Activated naive CD4-positive, alpha-beta T cell treated with anti-CD3 and anti-CD28 coated beads, Interleukin-2, amount 50 U/mL, for 24 hours (primary cell): ENCODE results near the gene CDH1.

ENCODE experiments used
- H3K27ac Mint-ChIP-seq: one replicate; pipeline ENCODE4 v1.8.0; 2021; ENCODE audit warnings: mild to moderate bottlenecking, mixed read lengths
- H3K27me3 Mint-ChIP-seq: one replicate; pipeline ENCODE4 v1.8.0; 2021; ENCODE audit warnings: mixed read lengths
- H3K36me3 Mint-ChIP-seq: one replicate; pipeline ENCODE4 v1.8.0; 2021; ENCODE audit warnings: mixed read lengths
- H3K4me1 Mint-ChIP-seq: one replicate; pipeline ENCODE4 v1.8.0; 2021; ENCODE audit warnings: mixed read lengths
- H3K4me3 Mint-ChIP-seq: one replicate; pipeline ENCODE4 v1.8.0; 2021; ENCODE audit warnings: mild to moderate bottlenecking, mixed read lengths
- H3K9me3 Mint-ChIP-seq: one replicate; pipeline ENCODE4 v1.8.0; 2021; ENCODE audit warnings: mixed read lengths

CDH1 gene

DNA sequence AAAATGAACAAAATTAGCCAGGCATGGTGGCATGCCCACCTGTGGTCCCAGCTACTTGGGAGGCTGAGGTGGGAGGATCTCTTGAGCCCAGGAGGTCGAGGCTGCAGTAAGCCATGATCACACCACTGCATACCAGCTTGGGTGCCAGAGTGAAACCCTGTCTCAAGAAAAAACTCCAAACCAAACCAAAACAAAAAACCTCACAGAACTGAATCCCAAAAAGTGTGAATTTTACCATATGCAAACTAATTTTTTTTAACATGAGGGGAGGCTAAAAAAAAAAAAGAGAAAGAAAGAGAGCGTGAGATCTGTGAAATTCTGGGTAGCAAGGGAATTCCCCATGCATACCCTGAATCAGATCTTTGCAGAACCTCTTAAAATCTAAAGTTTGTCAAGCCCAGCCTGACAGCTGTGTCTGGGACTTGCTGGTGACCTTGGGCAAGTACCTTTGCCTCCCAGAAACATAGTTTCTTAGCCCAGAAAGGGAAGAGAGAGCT is 17.1 kb upstream of the CDH1 start:
- Mint-ChIP-seq H3K9me3 (no peaks in the 10 kb centered on the region), H3K4me3 (no peak overlapping the region), H3K4me1 (peaks cover 7% of the 10 kb centered on the region), H3K27me3 (no peaks in the 10 kb centered on the region), H3K36me3 (peaks cover 1% of the 10 kb centered on the region), H3K27ac (no peak overlapping the region)

DNA sequence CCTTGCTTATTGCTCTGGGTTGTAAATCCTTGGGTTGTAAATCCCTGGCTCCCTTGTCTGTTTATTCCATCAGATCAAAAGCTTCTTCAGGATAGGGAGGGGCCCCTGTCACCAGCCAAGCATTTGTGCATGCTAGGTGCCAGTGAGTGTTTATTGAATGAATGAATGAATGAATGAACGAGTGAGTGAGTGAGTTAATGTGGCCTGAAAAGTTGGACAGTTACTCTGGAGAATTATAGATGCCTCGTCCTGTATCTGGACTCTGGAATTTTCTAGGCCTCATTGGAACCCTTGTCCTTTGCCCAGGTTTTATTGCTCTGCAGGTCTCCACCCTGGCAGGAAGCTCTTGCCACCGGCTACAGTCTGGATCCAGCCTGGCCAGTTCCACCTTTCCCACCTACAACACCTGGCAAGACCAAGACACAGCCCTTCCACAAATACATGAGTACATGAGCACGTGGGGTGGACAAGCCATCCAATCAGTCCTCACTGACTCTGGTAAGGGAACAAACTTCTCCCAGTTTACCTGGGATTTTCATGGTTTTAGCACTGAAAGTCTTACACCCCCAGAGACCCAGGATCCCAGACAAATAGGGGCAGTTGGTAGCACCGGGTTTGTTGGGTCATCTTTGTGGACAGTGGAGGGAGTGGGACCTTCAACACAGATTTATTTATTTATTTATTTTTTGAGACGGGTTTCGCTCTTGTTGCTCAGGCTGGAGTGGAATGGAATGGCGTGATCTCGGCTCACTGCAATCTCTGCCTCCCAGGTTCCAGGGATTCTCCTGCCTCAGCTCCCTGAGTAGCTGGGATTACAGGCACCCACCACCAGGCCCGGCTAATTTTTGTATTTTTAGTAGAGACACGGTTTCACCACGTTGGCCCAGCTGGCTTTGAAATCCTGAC is 14.7 kb upstream of the CDH1 start:
- Mint-ChIP-seq H3K27me3 (no peaks in the 10 kb centered on the region), H3K27ac (no peak overlapping the region), H3K36me3 (peaks cover 1% of the 10 kb centered on the region), H3K4me3 (no peak overlapping the region), H3K4me1 (peaks cover 7% of the 10 kb centered on the region), H3K9me3 (no peaks in the 10 kb centered on the region)

DNA sequence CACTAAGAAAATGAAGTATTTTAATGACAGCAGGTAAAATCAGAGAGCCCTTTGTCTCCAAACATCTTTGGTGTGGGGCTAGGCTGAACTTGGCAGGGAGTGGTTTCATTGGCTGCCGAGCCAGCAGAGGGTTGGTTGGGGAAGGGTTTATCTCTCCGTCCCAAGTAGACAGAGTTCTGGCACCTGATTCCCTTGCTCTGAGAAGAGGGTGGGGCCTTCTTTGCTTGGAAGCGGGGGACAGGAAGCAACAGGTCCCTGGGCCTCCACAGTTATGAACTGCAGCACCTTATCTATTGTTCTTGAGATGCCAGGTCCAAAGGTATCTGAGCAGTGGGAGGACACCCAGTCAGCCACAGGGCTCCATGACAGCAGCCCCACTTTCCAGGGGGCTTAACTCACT is 12.3 kb upstream of the CDH1 start:
- H3K27ac Mint-ChIP-seq, result no peak overlapping the region
- H3K27me3 Mint-ChIP-seq, result peaks cover 2% of the 10 kb centered on the region
- H3K36me3 Mint-ChIP-seq, result no peaks in the 10 kb centered on the region
- H3K9me3 Mint-ChIP-seq, result no peaks in the 10 kb centered on the region
- no peak overlapping the region for H3K4me3 Mint-ChIP-seq
- peaks cover 4% of the 10 kb centered on the region for H3K4me1 Mint-ChIP-seq

DNA sequence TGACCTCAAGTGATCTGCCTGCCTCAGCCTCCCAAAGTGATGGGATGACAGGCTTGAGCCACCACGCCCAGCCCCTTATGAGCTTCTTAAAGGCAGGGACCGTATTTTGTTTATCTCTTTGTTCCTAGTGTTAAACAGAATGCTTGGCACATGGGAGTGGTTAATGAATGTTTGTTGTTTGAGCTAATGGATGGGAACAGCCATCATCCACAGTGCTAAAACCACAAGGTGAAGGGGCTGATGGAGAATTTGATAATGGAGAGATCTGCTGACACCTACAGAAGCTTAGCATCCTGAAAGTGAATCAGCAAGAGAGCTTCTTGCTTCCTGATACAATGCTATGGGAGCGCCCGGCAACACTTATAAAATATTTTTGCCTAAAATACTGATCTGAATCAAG is 8.6 kb upstream of the CDH1 start:
- H3K4me1 Mint-ChIP-seq, result no peaks in the 10 kb centered on the region
- H3K9me3 Mint-ChIP-seq, result no peaks in the 10 kb centered on the region
- peaks cover 2% of the 10 kb centered on the region for H3K27me3 Mint-ChIP-seq
- H3K27ac Mint-ChIP-seq, result no peak overlapping the region
- no peaks in the 10 kb centered on the region for H3K36me3 Mint-ChIP-seq
- H3K4me3 Mint-ChIP-seq, result no peak overlapping the region

DNA sequence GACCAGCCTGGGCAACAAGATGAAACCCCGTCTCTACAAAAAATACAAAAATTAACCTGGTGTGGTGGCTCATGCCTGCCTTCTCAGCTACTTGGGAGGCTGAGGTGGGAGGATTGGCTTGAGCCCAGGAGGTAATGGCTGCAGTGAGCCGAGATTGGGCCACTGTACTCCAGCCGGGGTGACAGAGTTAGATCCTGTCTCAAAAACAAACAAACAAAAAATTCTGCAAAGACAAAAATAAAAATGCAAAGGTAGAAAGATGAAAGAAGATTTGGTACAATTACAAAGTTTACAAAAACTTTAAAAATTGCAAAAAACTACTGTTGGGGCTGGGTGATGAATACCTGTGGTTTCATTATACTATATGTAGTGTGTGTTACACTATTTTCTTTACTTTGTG is 5.5 kb upstream of the CDH1 start:
- H3K4me1 Mint-ChIP-seq, result peaks cover 1% of the 10 kb centered on the region
- no peaks in the 10 kb centered on the region for H3K36me3 Mint-ChIP-seq
- no peaks in the 10 kb centered on the region for H3K9me3 Mint-ChIP-seq
- no peak overlapping the region for H3K27ac Mint-ChIP-seq
- H3K27me3 Mint-ChIP-seq, result peaks cover 6% of the 10 kb centered on the region
- no peak overlapping the region for H3K4me3 Mint-ChIP-seq

DNA sequence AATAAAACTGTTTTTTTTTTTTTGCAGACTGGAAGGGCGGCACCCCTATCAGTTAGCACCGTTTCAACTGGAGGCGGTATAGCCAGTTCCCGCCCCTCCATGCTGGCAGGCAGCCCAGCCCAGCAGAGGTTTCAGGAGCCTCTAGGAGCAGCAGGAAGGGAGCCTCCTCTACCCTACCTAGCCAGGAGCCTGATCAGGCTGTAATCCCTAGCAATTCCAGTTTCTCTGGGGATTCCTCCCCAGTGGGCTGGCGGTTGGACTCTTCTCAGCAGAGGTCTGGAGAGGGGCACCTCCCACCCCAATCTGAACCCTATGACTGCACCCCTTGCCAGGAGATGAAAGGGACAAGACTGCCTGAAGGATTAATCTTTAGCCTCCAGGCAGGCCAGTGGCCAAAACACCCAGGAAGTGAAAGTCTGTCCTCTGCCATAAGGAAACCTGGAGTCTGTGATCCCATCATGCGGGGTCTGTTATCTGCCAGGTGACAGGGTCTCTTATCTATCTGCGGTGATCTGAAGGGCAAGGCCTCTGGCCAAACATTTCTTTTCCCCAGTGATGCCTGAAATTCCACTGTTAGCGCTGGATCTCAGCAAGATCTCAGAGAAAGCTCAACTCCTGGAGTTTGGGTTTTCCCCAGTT is 4.9 kb upstream of the CDH1 start:
- Mint-ChIP-seq H3K36me3 (peaks cover 2% of the 10 kb centered on the region), H3K4me3 (no peak overlapping the region), H3K9me3 (no peaks in the 10 kb centered on the region), H3K27ac (no peak overlapping the region), H3K27me3 (peaks cover 9% of the 10 kb centered on the region), H3K4me1 (peaks cover 4% of the 10 kb centered on the region)

DNA sequence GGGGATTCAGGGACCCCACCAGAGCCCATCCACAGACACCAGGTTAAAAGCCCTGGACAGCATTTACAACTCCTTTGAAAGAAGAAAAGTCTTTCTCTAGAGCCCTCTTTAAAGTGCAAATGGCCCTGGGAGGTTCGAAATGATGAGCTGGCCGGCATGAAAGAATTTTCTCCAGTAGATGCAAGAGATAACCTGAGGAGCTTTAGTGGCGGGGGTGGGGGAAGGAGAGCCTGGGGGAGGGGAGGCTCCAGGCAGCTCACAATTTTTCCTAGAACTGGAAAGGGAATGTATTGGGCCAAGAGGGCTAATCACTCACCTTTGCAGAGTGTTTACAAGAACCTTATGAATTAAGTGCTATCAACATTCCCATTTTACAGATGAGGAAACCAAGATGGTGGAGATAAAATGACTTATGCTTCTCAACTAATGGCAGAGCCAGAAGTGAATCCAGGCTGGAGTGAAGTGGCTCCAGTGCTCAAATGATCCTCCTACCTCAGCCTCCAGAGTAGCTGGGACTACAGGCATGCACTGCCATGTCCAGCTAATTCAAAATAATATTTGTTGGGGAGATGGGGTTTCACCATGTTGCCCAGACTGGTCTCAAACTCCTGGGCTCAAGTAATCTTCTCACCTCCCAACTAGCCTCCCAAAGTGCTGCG is 4.2 kb upstream of the CDH1 start:
- no peak overlapping the region for H3K4me3 Mint-ChIP-seq
- H3K4me1 Mint-ChIP-seq, result peaks cover 7% of the 10 kb centered on the region
- H3K27me3 Mint-ChIP-seq, result peaks cover 11% of the 10 kb centered on the region
- H3K27ac Mint-ChIP-seq, result no peak overlapping the region
- H3K9me3 Mint-ChIP-seq, result no peaks in the 10 kb centered on the region
- H3K36me3 Mint-ChIP-seq, result peaks cover 2% of the 10 kb centered on the region

DNA sequence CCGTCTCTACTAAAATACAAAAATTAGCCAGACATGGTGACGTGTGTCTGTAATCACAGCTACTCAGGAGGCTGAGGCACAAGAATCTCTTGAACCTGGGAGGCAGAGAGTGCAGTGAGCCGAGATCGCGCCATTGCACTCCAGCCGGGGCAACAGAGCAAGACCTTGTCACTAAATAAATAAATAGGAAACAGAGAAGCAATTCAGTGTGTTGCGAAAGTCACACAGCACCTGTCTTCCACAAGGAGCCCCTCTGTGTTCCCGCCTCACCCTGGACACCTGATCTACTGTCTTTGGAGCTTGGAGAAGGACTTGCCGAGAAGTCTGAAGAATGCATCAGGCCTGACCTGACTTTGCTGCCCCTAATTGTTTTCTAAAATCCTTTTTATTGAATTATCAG is 3.5 kb upstream of the CDH1 start:
- H3K27me3 Mint-ChIP-seq, result peaks cover 14% of the 10 kb centered on the region
- no peak overlapping the region for H3K4me3 Mint-ChIP-seq

DNA sequence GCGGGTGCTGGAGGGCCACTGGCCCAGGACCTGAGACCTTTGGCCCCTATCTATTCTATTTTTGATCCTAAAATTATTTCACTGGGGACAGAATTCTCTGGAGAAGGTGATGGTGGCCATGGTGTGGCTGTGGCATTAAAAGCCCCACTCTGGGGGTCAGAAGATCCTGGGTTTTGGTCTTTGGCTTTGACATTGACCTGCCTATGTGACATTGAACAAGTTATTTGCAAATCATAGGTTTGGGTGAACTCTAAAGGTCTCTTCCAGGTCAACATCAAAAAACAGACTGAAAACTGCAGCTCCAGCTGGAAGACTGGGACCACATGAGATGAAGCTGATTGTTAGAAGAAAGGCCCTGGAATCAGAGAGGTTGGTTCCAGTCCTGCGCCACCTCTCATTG is 2.3 kb upstream of the CDH1 start:
- Mint-ChIP-seq H3K27ac (no peak overlapping the region), H3K27me3 (peaks cover 12% of the 10 kb centered on the region), H3K36me3 (peaks cover 2% of the 10 kb centered on the region), H3K4me3 (no peak overlapping the region), H3K4me1 (peaks cover 8% of the 10 kb centered on the region), H3K9me3 (no peaks in the 10 kb centered on the region)

More for the DNA sequence above, 3.5 kb upstream of the CDH1 start:
- H3K4me1 Mint-ChIP-seq, result peaks cover 8% of the 10 kb centered on the region
- no peaks in the 10 kb centered on the region for H3K9me3 Mint-ChIP-seq
- no peak overlapping the region for H3K27ac Mint-ChIP-seq
- peaks cover 2% of the 10 kb centered on the region for H3K36me3 Mint-ChIP-seq

DNA sequence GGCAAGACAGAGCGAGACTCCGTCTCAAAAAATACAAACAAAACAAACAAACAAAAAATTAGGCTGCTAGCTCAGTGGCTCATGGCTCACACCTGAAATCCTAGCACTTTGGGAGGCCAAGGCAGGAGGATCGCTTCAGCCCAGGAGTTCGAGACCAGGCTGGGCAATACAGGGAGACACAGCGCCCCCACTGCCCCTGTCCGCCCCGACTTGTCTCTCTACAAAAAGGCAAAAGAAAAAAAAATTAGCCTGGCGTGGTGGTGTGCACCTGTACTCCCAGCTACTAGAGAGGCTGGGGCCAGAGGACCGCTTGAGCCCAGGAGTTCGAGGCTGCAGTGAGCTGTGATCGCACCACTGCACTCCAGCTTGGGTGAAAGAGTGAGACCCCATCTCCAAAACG is 531 bp upstream of the CDH1 start:
- H3K36me3 Mint-ChIP-seq, result peaks cover 2% of the 10 kb centered on the region
- peak overlapping the region; percentile 73 for H3K4me3 Mint-ChIP-seq
- peaks cover 14% of the 10 kb centered on the region for H3K27me3 Mint-ChIP-seq
- no peaks in the 10 kb centered on the region for H3K9me3 Mint-ChIP-seq
- peaks cover 8% of the 10 kb centered on the region for H3K4me1 Mint-ChIP-seq
- H3K27ac Mint-ChIP-seq, result no peak overlapping the region

DNA sequence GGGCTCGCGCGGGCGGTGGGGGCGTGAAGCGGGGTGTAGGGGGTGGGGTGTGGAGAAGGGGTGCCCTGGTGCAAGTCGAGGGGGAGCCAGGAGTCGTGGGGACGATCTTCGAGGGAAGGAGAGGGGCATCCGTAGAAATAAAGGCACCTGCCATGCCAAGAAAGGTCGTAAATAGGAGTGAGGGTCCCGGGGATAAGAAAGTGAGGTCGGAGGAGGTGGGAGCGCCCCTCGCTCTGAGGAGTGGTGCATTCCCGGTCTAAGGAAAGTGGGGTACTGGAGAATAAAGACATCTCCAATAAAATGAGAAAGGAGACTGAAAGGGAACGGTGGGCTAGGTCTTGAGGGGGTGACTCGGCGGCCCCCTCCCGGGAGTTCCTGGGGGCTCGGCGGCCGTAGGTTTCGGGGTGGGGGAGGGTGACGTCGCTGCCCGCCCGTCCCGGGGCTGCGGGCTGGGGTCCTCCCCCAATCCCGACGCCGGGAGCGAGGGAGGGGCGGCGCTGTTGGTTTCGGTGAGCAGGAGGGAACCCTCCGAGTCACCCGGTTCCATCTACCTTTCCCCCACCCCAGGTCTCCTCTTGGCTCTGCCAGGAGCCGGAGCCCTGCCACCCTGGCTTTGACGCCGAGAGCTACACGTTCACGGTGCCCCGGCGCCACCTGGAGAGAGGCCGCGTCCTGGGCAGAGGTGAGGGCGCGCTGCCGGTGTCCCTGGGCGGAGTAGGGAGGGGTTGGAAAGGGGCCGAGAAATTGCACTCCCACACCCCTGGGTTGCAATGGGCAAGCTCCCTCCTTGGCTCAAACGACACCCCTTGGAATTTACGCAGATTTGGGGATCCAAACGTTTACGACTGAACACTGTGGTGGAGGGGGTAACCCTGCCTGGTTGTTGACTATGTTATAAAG is 888 bp downstream of the CDH1 start:
- peaks cover 2% of the 10 kb centered on the region for H3K36me3 Mint-ChIP-seq
- no peaks in the 10 kb centered on the region for H3K9me3 Mint-ChIP-seq
- peaks cover 14% of the 10 kb centered on the region for H3K27me3 Mint-ChIP-seq
- H3K4me3 Mint-ChIP-seq, result peak overlapping the region; percentile 30
- H3K27ac Mint-ChIP-seq, result no peak overlapping the region
- peaks cover 8% of the 10 kb centered on the region for H3K4me1 Mint-ChIP-seq

DNA sequence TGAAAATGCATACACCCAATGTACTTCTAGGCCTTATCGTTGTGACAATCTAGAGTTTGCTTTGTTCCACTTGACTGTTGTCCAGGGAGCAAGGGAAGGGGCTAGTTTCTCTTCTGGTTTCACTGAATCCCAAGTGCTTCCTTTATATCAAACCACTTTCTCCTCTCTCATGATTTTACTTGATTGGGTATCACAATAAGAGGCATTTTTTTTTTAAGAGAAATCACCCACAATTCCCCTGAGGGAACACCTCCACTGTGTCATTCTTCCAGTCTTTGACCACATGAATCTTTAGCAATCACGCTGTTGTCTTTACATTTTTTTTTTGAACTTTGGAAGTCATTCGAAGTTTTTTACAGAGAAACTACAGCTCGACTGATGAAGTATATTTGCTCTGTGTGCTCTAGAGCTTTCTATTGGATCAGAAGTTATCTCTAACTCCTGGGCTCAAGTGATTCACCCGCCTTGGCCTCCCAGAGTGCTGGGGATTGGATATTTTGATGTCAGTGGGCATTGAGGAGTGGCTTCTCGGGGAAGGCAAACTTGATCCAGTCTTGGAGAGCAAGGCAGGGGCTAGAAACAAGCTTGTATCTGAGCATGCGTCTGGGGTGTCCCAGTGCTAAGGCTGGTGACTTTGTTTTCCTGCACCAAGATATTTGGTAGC is 3.0 kb downstream of the CDH1 start:
- no peaks in the 10 kb centered on the region for H3K9me3 Mint-ChIP-seq
- no peak overlapping the region for H3K4me3 Mint-ChIP-seq
- H3K27ac Mint-ChIP-seq, result no peak overlapping the region
- H3K4me1 Mint-ChIP-seq, result peaks cover 8% of the 10 kb centered on the region
- H3K27me3 Mint-ChIP-seq, result peaks cover 15% of the 10 kb centered on the region
- H3K36me3 Mint-ChIP-seq, result peaks cover 2% of the 10 kb centered on the region

DNA sequence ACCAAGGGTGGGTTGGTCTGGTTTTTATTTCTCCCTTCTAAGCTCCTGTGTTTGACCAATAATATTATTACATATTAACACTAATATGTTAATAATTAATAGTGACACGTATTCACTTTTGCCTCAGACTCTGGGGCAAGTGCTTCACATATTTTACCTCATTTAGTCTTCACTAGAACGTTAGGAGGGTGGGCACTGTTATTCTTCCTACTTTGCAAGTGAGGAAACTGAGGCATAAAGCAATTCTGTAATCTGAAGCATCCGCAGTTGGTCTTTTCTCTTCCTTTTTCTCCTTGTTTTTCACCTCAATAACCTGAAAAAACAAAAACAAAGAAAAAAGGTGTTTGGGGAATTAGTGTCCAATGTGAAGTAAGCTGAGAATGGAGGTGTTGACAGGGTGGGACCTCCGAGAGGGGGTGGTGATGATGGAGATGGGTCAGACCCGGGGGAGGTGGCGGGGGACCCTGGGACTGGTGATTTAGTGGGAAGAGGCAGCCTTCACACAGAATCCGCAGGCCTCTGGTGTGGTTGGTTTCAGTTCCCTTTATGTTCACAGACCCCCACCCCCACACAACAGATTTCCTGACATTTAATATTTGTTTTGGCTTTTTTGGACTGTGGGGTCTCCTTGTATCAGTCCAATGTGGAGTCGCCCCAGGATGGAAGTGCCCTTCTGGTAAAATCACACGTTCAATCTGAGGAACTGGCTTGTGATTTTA is 3.7 kb downstream of the CDH1 start:
- Mint-ChIP-seq H3K4me1 (peaks cover 8% of the 10 kb centered on the region), H3K27me3 (peaks cover 15% of the 10 kb centered on the region), H3K9me3 (no peaks in the 10 kb centered on the region), H3K4me3 (no peak overlapping the region), H3K27ac (no peak overlapping the region), H3K36me3 (peaks cover 2% of the 10 kb centered on the region)

DNA sequence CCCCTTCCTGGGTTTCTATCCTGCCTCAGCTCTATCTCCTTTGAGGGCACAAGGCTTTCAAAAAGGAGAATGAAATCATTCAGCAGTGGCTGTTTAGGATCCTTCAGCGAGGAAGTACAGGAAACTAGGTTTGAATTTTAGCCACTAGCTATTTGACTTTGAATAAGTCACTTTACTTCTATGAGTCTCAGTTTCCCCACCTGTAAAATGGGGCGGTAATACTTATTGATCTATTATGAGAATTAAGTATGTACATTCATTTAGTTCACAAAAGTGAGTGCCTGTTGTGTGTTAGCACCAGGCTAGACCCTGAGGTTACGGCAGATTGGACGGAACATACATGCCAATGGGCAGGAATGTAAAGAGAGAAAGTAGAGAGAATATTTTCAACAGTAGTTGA is 6.6 kb downstream of the CDH1 start:
- H3K27me3 Mint-ChIP-seq, result peaks cover 3% of the 10 kb centered on the region
- H3K4me1 Mint-ChIP-seq, result no peaks in the 10 kb centered on the region
- H3K36me3 Mint-ChIP-seq, result no peaks in the 10 kb centered on the region
- no peak overlapping the region for H3K27ac Mint-ChIP-seq
- no peak overlapping the region for H3K4me3 Mint-ChIP-seq
- H3K9me3 Mint-ChIP-seq, result no peaks in the 10 kb centered on the region
